HEK293T (cell line): Measurements from ENCODE around the gene GPR68.

Source experiments
- ARNT ChIP-seq: fragments of 450-650 bp; IDR thresholded peaks from 2 replicates; pipeline ENCODE4 v1.6.1; 2017; ENCODE audit warnings: mild to moderate bottlenecking
- BHLHE40 ChIP-seq: fragments of 450-650 bp; IDR thresholded peaks from 2 replicates; pipeline ENCODE4 v1.6.1; 2016; ENCODE audit warnings: mild to moderate bottlenecking, moderate library complexity, borderline replicate concordance
- ELF4 ChIP-seq: fragments of 450-650 bp; IDR thresholded peaks from 2 replicates; pipeline ENCODE4 v1.6.1; 2017; ENCODE audit warnings: antibody characterized with exemption
- FOXA1 ChIP-seq: fragments of 450-650 bp; IDR thresholded peaks from 2 replicates; pipeline ENCODE4 v1.6.1; 2016; ENCODE audit warnings: mild to moderate bottlenecking
- FOXK2 ChIP-seq: fragments of 450-650 bp; IDR thresholded peaks from 2 replicates; pipeline ENCODE4 v1.6.1; 2016; ENCODE audit warnings: mild to moderate bottlenecking
- FOXM1 ChIP-seq: fragments of 450-650 bp; IDR thresholded peaks from 2 replicates; pipeline ENCODE4 v1.6.1; 2017; ENCODE audit warnings: mild to moderate bottlenecking, borderline replicate concordance
- HDGF ChIP-seq: fragments of 450-650 bp; IDR thresholded peaks from 2 replicates; pipeline ENCODE4 v1.6.1; 2017; ENCODE audit warnings: antibody characterized with exemption, borderline replicate concordance
- L3MBTL2 ChIP-seq: fragments of 450-650 bp; conservative IDR thresholded peaks from 2 replicates; pipeline ENCODE4 v1.6.1; 2016; ENCODE audit warnings: mild to moderate bottlenecking
- NFRKB ChIP-seq: fragments of 450-650 bp; IDR thresholded peaks from 2 replicates; pipeline ENCODE4 v1.6.1; 2016; ENCODE audit warnings: mild to moderate bottlenecking, moderate library complexity
- SP1 ChIP-seq: fragments of 450-650 bp; IDR thresholded peaks from 2 replicates; pipeline ENCODE4 v1.6.1; 2017
- SUZ12 ChIP-seq: fragments of 450-650 bp; IDR thresholded peaks from 2 replicates; pipeline ENCODE4 v1.6.1; 2016; ENCODE audit warnings: mild to moderate bottlenecking
- TARDBP ChIP-seq: fragments of 450-650 bp; IDR thresholded peaks from 2 replicates; pipeline ENCODE4 v1.6.1; 2016
- ZNF384 ChIP-seq: fragments of 450-650 bp; IDR thresholded peaks from 2 replicates; pipeline ENCODE4 v1.6.1; 2016

- no peak for TF ChIP-seq FOXA1
- TF ChIP-seq ELF4, result no peak
- no peak for TF ChIP-seq BHLHE40
- TF ChIP-seq HDGF, result no peak
- no peak for TF ChIP-seq L3MBTL2
- TF ChIP-seq ARNT, result no peak
- TF ChIP-seq FOXK2, result no peak
- TF ChIP-seq NFRKB, result no peak
- no peak for TF ChIP-seq ZNF384
- TF ChIP-seq TARDBP, result no peak
- TF ChIP-seq FOXM1, result no peak
- no peak for TF ChIP-seq SUZ12
- no peak for TF ChIP-seq SP1
Measured at GRCh38 chr14:91249841-91250616, 5.5 kb upstream of the GPR68 start.
